ENCODE results near the gene SUMO1.

DNA sequence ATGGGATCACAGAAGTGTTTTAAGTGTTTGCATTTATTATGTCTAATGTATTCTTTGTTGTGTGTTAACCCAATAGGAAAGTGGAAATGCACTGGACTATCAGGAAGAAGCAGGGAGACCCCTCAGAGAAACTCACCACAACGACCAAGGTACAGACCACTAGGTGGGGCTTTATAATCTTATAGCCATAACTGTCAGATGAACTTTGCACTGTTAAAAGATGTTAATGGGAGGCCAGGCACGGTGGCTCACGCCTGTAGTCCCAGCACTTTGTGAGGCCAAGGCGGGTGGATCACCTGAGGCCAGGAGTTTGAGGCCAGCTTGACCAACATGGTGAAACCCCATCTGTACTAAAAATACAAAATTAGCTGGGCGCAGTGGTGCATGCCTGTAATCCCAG, 73.2 kb downstream of the SUMO1 start:
- TF ChIP-seq POLR2A (IDR thresholded peaks at IDR 0.05) (no peak), CTCF (IDR thresholded peaks at IDR 0.05) (no peak), EP300 (IDR thresholded peaks at IDR 0.05) (no peak), POLR2AphosphoS5 (IDR thresholded peaks at IDR 0.05) (no peak)
